22Rv1 (cell line): ENCODE data around the gene DSP.

Source experiments
- ZFX ChIP-seq: fragments of 450-650 bp; IDR thresholded peaks from 2 replicates; pipeline ENCODE4 v1.6.1; 2017; ENCODE audit warnings: antibody characterized with exemption, borderline replicate concordance
- TF ChIP-seq, protein P1 (sequence below): fragments of 450-650 bp; IDR thresholded peaks from 2 replicates; pipeline ENCODE4 v1.5.1; 2017; ENCODE audit warnings: mild to moderate bottlenecking

DNA sequence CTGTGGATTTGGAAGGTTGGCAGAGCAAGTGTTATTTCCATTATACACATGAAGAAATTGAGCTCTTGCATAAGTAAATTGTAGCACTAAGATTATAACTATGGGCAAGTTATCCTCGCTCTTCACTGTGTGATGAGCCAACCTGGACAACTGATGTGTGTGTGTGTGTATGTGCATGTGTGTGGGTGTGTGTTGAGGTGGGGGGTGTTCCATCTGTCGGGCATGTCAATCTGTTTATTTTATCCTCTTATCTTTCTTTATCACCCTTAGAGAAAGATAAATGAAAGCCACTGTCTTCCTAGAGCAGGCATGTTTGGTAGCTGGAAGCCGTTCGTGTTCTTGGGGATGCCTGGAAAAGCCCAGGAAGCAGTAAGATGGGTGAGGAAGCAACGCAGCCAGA is 3.0 kb upstream of the DSP start:
- TF ChIP-seq, protein P1, sequence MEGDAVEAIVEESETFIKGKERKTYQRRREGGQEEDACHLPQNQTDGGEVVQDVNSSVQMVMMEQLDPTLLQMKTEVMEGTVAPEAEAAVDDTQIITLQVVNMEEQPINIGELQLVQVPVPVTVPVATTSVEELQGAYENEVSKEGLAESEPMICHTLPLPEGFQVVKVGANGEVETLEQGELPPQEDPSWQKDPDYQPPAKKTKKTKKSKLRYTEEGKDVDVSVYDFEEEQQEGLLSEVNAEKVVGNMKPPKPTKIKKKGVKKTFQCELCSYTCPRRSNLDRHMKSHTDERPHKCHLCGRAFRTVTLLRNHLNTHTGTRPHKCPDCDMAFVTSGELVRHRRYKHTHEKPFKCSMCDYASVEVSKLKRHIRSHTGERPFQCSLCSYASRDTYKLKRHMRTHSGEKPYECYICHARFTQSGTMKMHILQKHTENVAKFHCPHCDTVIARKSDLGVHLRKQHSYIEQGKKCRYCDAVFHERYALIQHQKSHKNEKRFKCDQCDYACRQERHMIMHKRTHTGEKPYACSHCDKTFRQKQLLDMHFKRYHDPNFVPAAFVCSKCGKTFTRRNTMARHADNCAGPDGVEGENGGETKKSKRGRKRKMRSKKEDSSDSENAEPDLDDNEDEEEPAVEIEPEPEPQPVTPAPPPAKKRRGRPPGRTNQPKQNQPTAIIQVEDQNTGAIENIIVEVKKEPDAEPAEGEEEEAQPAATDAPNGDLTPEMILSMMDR, result no peak
- no peak for TF ChIP-seq ZFX
